Central memory CD8-positive, alpha-beta T cell (primary cell): ENCODE measurements around the gene C12orf57.
A peak's percentile ranks its signal among the peaks of the same experiment; 100 is the strongest.

ENCODE experiments used
- ATAC-seq: fragments of 150-1000 bp; cut with Tn5 transposase; replicated peaks from 2 replicates; pipeline ENCODE4 v1.10.0; 2022; ENCODE audit warnings: mild to moderate bottlenecking, moderate FRiP score, moderate number of reproducible peaks; ENCODE audit not compliant: poor library complexity, severe bottlenecking; ENCODE audit errors: extremely low read depth
- DNase-seq, 2 donors: peaks; one replicate each; pipeline ENCODE4 v3.0.0; 2021; ENCODE audit warnings: low spot score in 2 of 2
- H3K27ac Mint-ChIP-seq: one replicate; pipeline ENCODE4 v1.8.0; 2022; ENCODE audit warnings: low read depth, mild to moderate bottlenecking, moderate library complexity, mixed read lengths
- H3K27me3 Mint-ChIP-seq: one replicate; pipeline ENCODE4 v1.8.0; 2022; ENCODE audit warnings: mixed read lengths
- H3K36me3 Mint-ChIP-seq: one replicate; pipeline ENCODE4 v1.8.0; 2022; ENCODE audit warnings: mild to moderate bottlenecking, moderate library complexity, mixed read lengths; ENCODE audit not compliant: insufficient read depth
- H3K4me1 Mint-ChIP-seq: one replicate; pipeline ENCODE4 v1.8.0; 2022; ENCODE audit warnings: mixed read lengths
- H3K4me3 Mint-ChIP-seq: one replicate; pipeline ENCODE4 v1.8.0; 2022; ENCODE audit warnings: mild to moderate bottlenecking, moderate library complexity, mixed read lengths
- H3K9me3 Mint-ChIP-seq: one replicate; pipeline ENCODE4 v1.8.0; 2022; ENCODE audit warnings: mixed read lengths

The C12orf57 gene

GRCh38 chr12:6936636-6937480 is 7.0 kb upstream of the C12orf57 start:
- DNase-seq (no peak), ATAC-seq (peak; percentile 9)
- Mint-ChIP-seq H3K27me3 (no peaks in the 10 kb centered on the region), H3K4me3 (peak overlapping the region; percentile 78), H3K4me1 (peaks cover 49% of the 10 kb centered on the region), H3K27ac (peak overlapping the region; percentile 86), H3K36me3 (peaks cover 10% of the 10 kb centered on the region), H3K9me3 (no peaks in the 10 kb centered on the region)

- peak; percentile 98 for ATAC-seq
- Mint-ChIP-seq H3K4me1 (peaks cover 46% of the 10 kb centered on the region), H3K27ac (peak overlapping the region; percentile 86), H3K27me3 (no peaks in the 10 kb centered on the region), H3K9me3 (no peaks in the 10 kb centered on the region), H3K4me3 (peak overlapping the region; percentile 78), H3K36me3 (peaks cover 10% of the 10 kb centered on the region)
- peak; percentile 81 to 92 for DNase-seq
Measured at GRCh38 chr12:6937481-6938352, 6.1 kb upstream of the C12orf57 start.

GRCh38 chr12:6938353-6939190 is 5.2 kb upstream of the C12orf57 start:
- H3K27ac Mint-ChIP-seq = peak overlapping the region; percentile 86
- ATAC-seq (no peak), DNase-seq (no peak)
- H3K27me3 Mint-ChIP-seq = no peaks in the 10 kb centered on the region
- H3K4me1 Mint-ChIP-seq = peaks cover 51% of the 10 kb centered on the region
- peak overlapping the region; percentile 78 for H3K4me3 Mint-ChIP-seq
- H3K9me3 Mint-ChIP-seq = no peaks in the 10 kb centered on the region
- peaks cover 14% of the 10 kb centered on the region for H3K36me3 Mint-ChIP-seq

- no peaks in the 10 kb centered on the region for H3K9me3 Mint-ChIP-seq
- no peak overlapping the region for H3K4me3 Mint-ChIP-seq
- ATAC-seq = no peak
- H3K27me3 Mint-ChIP-seq = no peaks in the 10 kb centered on the region
- peak overlapping the region; percentile 54 for H3K27ac Mint-ChIP-seq
- H3K4me1 Mint-ChIP-seq = peaks cover 51% of the 10 kb centered on the region
- H3K36me3 Mint-ChIP-seq = peaks cover 20% of the 10 kb centered on the region
- DNase-seq = no peak
Measured at GRCh38 chr12:6939191-6939540, 4.7 kb upstream of the C12orf57 start.

GRCh38 chr12:6941267-6941666 is 2.6 kb upstream of the C12orf57 start:
- peak overlapping the region; percentile 67 for H3K27ac Mint-ChIP-seq
- peaks cover 28% of the 10 kb centered on the region for H3K36me3 Mint-ChIP-seq
- ATAC-seq (no peak), DNase-seq (no peak)
- peaks cover 59% of the 10 kb centered on the region for H3K4me1 Mint-ChIP-seq
- no peaks in the 10 kb centered on the region for H3K27me3 Mint-ChIP-seq
- H3K4me3 Mint-ChIP-seq = no peak overlapping the region
- no peaks in the 10 kb centered on the region for H3K9me3 Mint-ChIP-seq

- ATAC-seq (no peak), DNase-seq (no peak)
- Mint-ChIP-seq H3K9me3 (no peaks in the 10 kb centered on the region), H3K27ac (peak overlapping the region; percentile 99), H3K4me3 (no peak overlapping the region), H3K4me1 (peaks cover 59% of the 10 kb centered on the region), H3K27me3 (no peaks in the 10 kb centered on the region), H3K36me3 (peaks cover 28% of the 10 kb centered on the region)
Measured at GRCh38 chr12:6941782-6942181, 2.0 kb upstream of the C12orf57 start.

GRCh38 chr12:6942331-6942665 is 1.5 kb upstream of the C12orf57 start:
- Mint-ChIP-seq H3K9me3 (no peaks in the 10 kb centered on the region), H3K27ac (peak overlapping the region; percentile 99), H3K4me3 (peak overlapping the region; percentile 98), H3K4me1 (peaks cover 61% of the 10 kb centered on the region), H3K27me3 (no peaks in the 10 kb centered on the region), H3K36me3 (peaks cover 27% of the 10 kb centered on the region)
- DNase-seq (no peak), ATAC-seq (no peak)

- DNase-seq (peak in 1 of 2 donors; percentile 81), ATAC-seq (peak; percentile 68)
- Mint-ChIP-seq H3K4me1 (peaks cover 65% of the 10 kb centered on the region), H3K9me3 (no peaks in the 10 kb centered on the region), H3K27me3 (no peaks in the 10 kb centered on the region), H3K4me3 (peak overlapping the region; percentile 98), H3K27ac (peak overlapping the region; percentile 99), H3K36me3 (peaks cover 26% of the 10 kb centered on the region)
Measured at GRCh38 chr12:6943389-6943721, 467 bp upstream of the C12orf57 start.

GRCh38 chr12:6944381-6945186 is 762 bp downstream of the C12orf57 start:
- H3K36me3 Mint-ChIP-seq = peaks cover 31% of the 10 kb centered on the region
- H3K27ac Mint-ChIP-seq = peak overlapping the region; percentile 99
- DNase-seq = peak; percentile 77 to 78
- H3K9me3 Mint-ChIP-seq = no peaks in the 10 kb centered on the region
- H3K4me1 Mint-ChIP-seq = peaks cover 71% of the 10 kb centered on the region
- H3K27me3 Mint-ChIP-seq = no peaks in the 10 kb centered on the region
- peak overlapping the region; percentile 98 for H3K4me3 Mint-ChIP-seq
- ATAC-seq = peak; percentile 58

- Mint-ChIP-seq H3K4me3 (peak overlapping the region; percentile 98), H3K9me3 (no peaks in the 10 kb centered on the region), H3K36me3 (peaks cover 32% of the 10 kb centered on the region), H3K27me3 (no peaks in the 10 kb centered on the region), H3K27ac (peak overlapping the region; percentile 99), H3K4me1 (peaks cover 81% of the 10 kb centered on the region)
- ATAC-seq = no peak
- no peak for DNase-seq
Measured at GRCh38 chr12:6945613-6946012, 1.8 kb downstream of the C12orf57 start.

GRCh38 chr12:6946033-6946919 is 2.5 kb downstream of the C12orf57 start:
- ATAC-seq = no peak
- Mint-ChIP-seq H3K27me3 (no peaks in the 10 kb centered on the region), H3K36me3 (peaks cover 36% of the 10 kb centered on the region), H3K4me1 (peaks cover 86% of the 10 kb centered on the region), H3K4me3 (peak overlapping the region; percentile 98), H3K9me3 (no peaks in the 10 kb centered on the region), H3K27ac (peak overlapping the region; percentile 99)
- DNase-seq = no peak
